Right lobe of liver (tissue), 6 donors: ENCODE data around the gene SOD2. TPM values are rescaled to one million over a fixed set of nuclear protein-coding genes. Genes with fewer than 3 reads are reported as not detected.
A peak's percentile ranks its signal among the peaks of the same experiment; 100 is the strongest.
"Not testable (repeated sequence)": the region's sequence is repeated elsewhere in the genome, so short reads cannot be mapped to it uniquely, and the experiment has no call there.

Experiments used
- ATAC-seq, 4 donors: fragments of 200-7000 bp; cut with Tn5 transposase; one replicate each; pipeline ENCODE4 v1.9.1; 2020; ENCODE audit warnings: mild to moderate bottlenecking in 4 of 4, moderate library complexity in 4 of 4
- DNase-seq, 3 donors: peaks; one replicate each; pipeline ENCODE4 v3.0.0-alpha.2; 2020
- H3K27ac ChIP-seq, 3 donors: fragments of 200-600 bp; one replicate each; pipeline ENCODE4 v1.8.0; 2022
- H3K27me3 ChIP-seq, 2 donors: fragments of 200-600 bp; one replicate each; pipeline ENCODE4 v1.8.0; 2022
- H3K36me3 ChIP-seq, 4 donors: fragments of 200-600 bp; sonication (generic) in 1 of 4; one replicate each; pipeline versions ENCODE4 v1.5.1 to v1.8.0; 2017 to 2022; ENCODE audit warnings: control low read depth in 1 of 4
- H3K4me1 ChIP-seq, 4 donors: fragments of 200-600 bp; sonication (generic) in 1 of 4; one replicate each; pipeline versions ENCODE4 v1.5.1 to v1.8.0; 2017 to 2022; ENCODE audit warnings: control low read depth in 1 of 4
- H3K4me3 ChIP-seq, 3 donors: fragments of 200-600 bp; one replicate each; pipeline ENCODE4 v1.8.0; 2022
- H3K9me3 ChIP-seq, 4 donors: fragments of 200-600 bp; sonication (generic) in 1 of 4; one replicate each; pipeline versions ENCODE4 v1.5.1 to v1.8.0; 2017 to 2022; ENCODE audit warnings: control low read depth in 1 of 4
- POLR2A ChIP-seq: fragments of 450-650 bp; IDR thresholded peaks from one replicate; pipeline ENCODE4 v1.6.1; 2017; ENCODE audit warnings: antibody characterized with exemption, mild to moderate bottlenecking
- WGBS: methylation state at CpG from one replicate; pipeline ENCODE4 v1.1.6; 2018; ENCODE audit warnings: low coverage, low lambda C conversion rate; ENCODE audit not compliant: insufficient coverage; ENCODE audit errors: missing lambda C conversion rate; 5-methylcytosine and 5-hydroxymethylcytosine counted together
- intact Hi-C, 2 donors: fragments of 100-400 bp; cut with DNase I; formaldehyde crosslinking; loops; one replicate each; pipeline versions ENCODE4 v1.11.2 to v1.14.1; 2022
- long read RNA-seq: library from polyadenylated mRNA; unstranded; transcript quantifications from one replicate; pipeline ENCODE4 v2.0.0, GENCODE V29; 2019
- total RNA-seq, 6 experiments: library from RNA; depleted of rRNA in 2 of 6; stranded (reverse); fragments of >200 nt in 2 of 6; fragmentation: NEBNext Ultra II Directional in 3 of 6; extraction: Animal tissue kit (Norgen Biotek cat#: 25700) in 3 of 6; gene quantifications; one replicate each; pipeline versions ENCODE4 v1.1.0 to v1.2.4, GENCODE V29; 2016 to 2023
- TF ChIP-seq, protein P1 (sequence below), 4 donors: fragments of 200-600 bp in 3 of 4; fragments of 450-650 bp in 1 of 4; IDR thresholded peaks; one replicate each; pipeline versions ENCODE4 v1.5.1 to v1.8.0; 2016 to 2022; ENCODE audit warnings: antibody characterized with exemption in 4 of 4, mild to moderate bottlenecking in 2 of 4
- donor health status: DM: no; HTN: yes; CAD: no.
- donor health status: DM: no; HTN: no; CAD: no.
- donor health status: DM: no; HTN: no; CAD: no.
- donor health status: DM: no; HTN: yes; CAD: no.
- donor health status: DM: no; HTN: yes; CAD: no.

SOD2 gene
- total RNA-seq = 1,000 to 10,000 TPM in 3 of 6 experiments, 100 to 1,000 TPM in 3; 606 to 3,254 (median 1,720) TPM
- long read RNA-seq, full-length matches to known transcripts = 40 of 42 reads
- long read RNA-seq, partial matches to known transcripts = 1 of 42 reads
- long read RNA-seq, other reads (novel, unspliced or antisense) = 1 of 42 reads

DNA sequence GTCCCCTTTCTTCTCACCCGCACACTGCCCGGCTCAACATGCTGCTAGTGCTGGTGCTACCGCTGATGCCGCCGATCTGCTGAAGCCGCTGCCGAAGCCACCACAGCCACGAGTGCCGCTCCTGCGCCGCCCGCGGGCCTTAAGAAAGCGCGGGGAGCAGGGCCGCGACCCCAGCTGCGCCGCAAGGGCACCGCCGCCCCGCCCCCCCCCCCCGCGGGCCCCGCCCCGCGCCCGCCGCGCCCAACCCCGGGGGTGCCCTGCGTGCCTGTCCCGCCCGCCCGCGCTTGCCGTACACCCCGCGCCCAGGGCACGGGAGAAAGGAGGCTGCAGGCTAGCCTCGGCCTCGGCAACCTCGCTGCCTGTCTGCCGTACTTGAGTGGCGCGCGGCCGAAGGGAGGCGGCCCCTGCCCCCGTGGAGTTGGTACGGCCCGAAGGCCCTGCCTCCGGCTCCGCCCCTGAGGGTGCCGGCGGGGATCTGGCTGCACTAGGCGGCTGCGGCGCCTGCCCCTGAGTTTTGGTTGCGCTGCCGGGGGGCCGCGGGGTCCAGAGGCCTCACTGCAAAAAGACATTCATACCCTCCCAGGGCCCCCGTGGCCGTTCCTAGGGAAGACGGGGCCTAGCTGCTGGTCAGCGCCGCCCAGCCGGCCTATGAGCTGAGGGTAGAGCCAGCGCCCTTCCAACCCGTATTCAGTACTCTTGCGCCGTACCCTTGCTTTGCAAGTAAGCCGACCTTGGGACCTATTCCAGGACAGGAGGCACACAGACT lies at the start of gene SOD2:
Gene SOD2, minus strand, starts transcription at position 114 of the 766 bp plus-strand sequence. Its CDS starts 74 bp downstream, at position 40.
- peak; percentile 56 to 90 (median 80) for ATAC-seq
- Histone ChIP-seq H3K4me3 (peak within 1 kb of the TSS; percentile 83 to 92 (median 92)), H3K36me3 (peaks cover 0 to 13% (median 6%) of the 10 kb centered on the region in 4 donors), H3K9me3 (no peaks in the 10 kb centered on the region), H3K27me3 (no peaks in the 10 kb centered on the region), H3K27ac (peak within 1 kb of the TSS; percentile 98 to 99 (median 98)), H3K4me1 (peaks cover 0 to 34% (median 6%) of the 10 kb centered on the region in 4 donors)
- intact Hi-C loops = no loop called here
- TF ChIP-seq, protein P1, sequence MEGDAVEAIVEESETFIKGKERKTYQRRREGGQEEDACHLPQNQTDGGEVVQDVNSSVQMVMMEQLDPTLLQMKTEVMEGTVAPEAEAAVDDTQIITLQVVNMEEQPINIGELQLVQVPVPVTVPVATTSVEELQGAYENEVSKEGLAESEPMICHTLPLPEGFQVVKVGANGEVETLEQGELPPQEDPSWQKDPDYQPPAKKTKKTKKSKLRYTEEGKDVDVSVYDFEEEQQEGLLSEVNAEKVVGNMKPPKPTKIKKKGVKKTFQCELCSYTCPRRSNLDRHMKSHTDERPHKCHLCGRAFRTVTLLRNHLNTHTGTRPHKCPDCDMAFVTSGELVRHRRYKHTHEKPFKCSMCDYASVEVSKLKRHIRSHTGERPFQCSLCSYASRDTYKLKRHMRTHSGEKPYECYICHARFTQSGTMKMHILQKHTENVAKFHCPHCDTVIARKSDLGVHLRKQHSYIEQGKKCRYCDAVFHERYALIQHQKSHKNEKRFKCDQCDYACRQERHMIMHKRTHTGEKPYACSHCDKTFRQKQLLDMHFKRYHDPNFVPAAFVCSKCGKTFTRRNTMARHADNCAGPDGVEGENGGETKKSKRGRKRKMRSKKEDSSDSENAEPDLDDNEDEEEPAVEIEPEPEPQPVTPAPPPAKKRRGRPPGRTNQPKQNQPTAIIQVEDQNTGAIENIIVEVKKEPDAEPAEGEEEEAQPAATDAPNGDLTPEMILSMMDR (IDR thresholded peaks at IDR 0.05) = no peak
- peak; percentile 86 for TF ChIP-seq POLR2A
- peak; percentile 93 to 94 (median 93) for DNase-seq
- WGBS = no CpG with 5 or more reads among the region's 74 CpGs

DNA sequence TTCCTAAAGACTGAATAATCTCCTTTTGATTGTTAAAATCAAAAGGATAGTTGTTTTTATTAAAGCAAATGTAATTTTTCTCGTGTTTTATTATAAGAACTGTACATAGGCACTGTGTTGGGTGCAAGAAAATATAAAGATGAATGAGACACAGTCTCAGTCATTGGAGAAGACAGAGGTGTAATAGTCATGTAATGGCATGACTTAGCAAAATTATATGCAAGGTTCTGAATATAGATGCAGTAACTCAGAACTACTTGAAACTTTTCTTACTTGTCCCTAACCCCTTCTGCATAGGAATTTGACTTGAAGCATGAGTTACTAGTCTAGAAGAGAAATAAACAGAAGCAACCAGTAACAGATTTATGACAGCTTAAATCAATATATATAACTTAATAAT lies 49.1 kb upstream of the SOD2 start:
- 71% methylated on average over 1 of the region's 1 CpG for WGBS
- Histone ChIP-seq H3K9me3 (no peaks in the 10 kb centered on the region), H3K36me3 (peaks cover 5 to 87% (median 38%) of the 10 kb centered on the region in 4 donors), H3K27ac (no peak overlapping the region), H3K4me1 (no peaks in the 10 kb centered on the region), H3K27me3 (no peaks in the 10 kb centered on the region), H3K4me3 (no peak overlapping the region)
- intact Hi-C loops = no loop called here
- no peak for DNase-seq
- no peak for ATAC-seq
- TF ChIP-seq, protein P1 (IDR thresholded peaks at IDR 0.05) = no peak
- TF ChIP-seq POLR2A = no peak

DNA sequence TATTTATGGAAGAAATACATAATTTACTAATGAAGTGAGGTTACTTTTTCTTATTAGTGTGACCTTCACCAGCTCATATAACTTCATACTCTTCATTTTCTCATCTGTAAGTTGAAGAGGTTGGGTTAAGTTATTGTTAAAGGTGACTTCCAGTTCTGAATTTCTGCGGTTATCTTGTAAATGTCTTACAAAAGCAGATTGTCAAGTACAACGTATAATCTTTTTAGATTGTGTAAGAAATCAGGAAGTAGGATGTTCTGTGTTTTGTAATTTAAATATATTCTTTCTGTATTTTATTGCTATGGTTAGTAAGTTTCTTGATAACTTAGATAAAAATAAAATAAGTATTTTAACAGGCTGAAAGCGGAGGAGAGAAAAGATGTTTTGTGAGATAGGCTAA lies 46.3 kb upstream of the SOD2 start:
- H3K9me3 ChIP-seq = no peaks in the 10 kb centered on the region
- no peak overlapping the region for H3K27ac ChIP-seq

DNA sequence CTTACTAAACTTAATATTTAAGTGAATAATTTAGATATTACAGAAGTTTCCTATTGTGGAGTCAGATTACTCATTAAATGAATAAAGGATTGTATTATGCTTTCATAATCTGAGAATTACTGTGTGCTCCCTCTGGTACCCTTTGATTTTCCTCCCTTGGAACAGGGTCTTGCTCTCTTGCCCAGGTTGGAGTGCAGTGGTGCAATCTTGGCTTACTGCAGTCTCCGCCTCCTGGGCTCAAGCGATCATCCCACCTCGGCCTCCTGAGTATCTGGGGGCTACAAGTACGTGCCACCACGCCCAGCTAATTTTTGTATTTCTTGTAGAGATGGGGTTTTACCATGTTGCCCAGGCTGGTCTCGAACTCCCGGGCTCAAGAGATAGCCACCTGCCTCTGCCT lies 43.9 kb upstream of the SOD2 start:
- no peak for DNase-seq
- Histone ChIP-seq H3K36me3 (peaks cover 3 to 34% (median 8%) of the 10 kb centered on the region in 4 donors), H3K4me1 (no peaks in the 10 kb centered on the region), H3K4me3 (no peak overlapping the region), H3K9me3 (no peaks in the 10 kb centered on the region), H3K27ac (no peak overlapping the region), H3K27me3 (no peaks in the 10 kb centered on the region)
- ATAC-seq = no peak
- intact Hi-C loops = no loop called here
- TF ChIP-seq, protein P1 (IDR thresholded peaks at IDR 0.05) = no peak
- TF ChIP-seq POLR2A = no peak
- WGBS = 91% methylated on average over 7 of the region's 7 CpGs

More for the DNA sequence above, 46.3 kb upstream of the SOD2 start:
- H3K36me3 ChIP-seq = peaks cover 5 to 58% (median 18%) of the 10 kb centered on the region in 4 donors
- H3K4me1 ChIP-seq = no peaks in the 10 kb centered on the region
- no peak for DNase-seq
- TF ChIP-seq POLR2A = no peak
- TF ChIP-seq, protein P1 (IDR thresholded peaks at IDR 0.05) = no peak
- 55% methylated on average over 3 of the region's 3 CpGs for WGBS
- no peaks in the 10 kb centered on the region for H3K27me3 ChIP-seq
- intact Hi-C loops = no loop called here
- H3K4me3 ChIP-seq = no peak overlapping the region
- ATAC-seq = no peak

DNA sequence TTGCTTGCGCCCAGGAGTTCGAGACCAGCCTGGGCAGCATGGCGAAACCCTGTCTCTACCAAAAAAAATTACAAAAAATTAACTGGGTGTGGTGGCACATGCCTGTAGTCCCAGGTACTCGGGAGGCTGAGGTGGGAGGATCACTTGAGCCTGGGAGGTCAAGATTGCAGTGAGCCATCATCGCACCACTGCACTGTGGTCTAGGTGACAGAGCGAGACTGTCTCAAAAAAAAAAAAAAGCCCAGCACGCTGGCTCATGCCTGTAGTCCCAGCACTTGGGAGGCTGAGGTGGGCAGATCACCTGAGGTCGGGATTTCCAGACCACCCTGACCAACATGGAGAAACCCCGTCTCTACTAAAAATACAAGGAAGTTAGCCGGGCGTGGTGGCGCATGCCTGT lies 40.4 kb upstream of the SOD2 start:
- ATAC-seq, H3K36me3 ChIP-seq, H3K4me3 ChIP-seq, H3K27me3 ChIP-seq, intact Hi-C loops, H3K27ac ChIP-seq, DNase-seq, H3K9me3 ChIP-seq: not testable (repeated sequence)
- 81% methylated on average over 7 of the region's 12 CpGs for WGBS
- peaks cover 0 to 24% (median 4%) of the 10 kb centered on the region in 4 donors for H3K4me1 ChIP-seq

DNA sequence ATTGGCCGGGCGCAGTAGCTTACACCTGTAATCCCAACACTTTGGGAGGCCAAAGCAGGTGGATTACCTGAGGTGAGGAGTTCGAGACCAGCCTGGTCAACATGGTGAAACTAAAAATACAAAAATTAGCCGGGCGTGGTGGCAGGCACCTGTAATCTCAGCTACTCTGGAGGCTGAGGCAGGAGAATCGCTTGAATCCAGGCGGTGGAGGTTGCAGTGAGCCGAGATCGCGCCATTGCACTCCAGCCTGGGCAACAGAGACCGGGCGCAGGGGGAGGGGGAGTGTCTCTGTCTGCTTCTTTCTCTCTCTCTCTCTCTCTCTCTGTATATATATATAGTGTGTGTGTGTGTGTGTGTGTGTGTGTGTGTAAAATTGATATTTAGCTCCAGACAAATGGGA lies 39.5 kb upstream of the SOD2 start:
- H3K27me3 ChIP-seq, ATAC-seq, DNase-seq, intact Hi-C loops, H3K36me3 ChIP-seq, H3K9me3 ChIP-seq, H3K27ac ChIP-seq, H3K4me3 ChIP-seq: not testable (repeated sequence)
- WGBS = 87% methylated on average over 12 of the region's 12 CpGs
- H3K4me1 ChIP-seq = peaks cover 0 to 25% (median 4%) of the 10 kb centered on the region in 4 donors
